NCI-H1436 (cell line): ENCODE results near the gene SYT10.
"Not testable (repeated sequence)": the region's sequence is repeated elsewhere in the genome, so short reads cannot be mapped to it uniquely, and the experiment has no call there.

Source experiments
- DNase-seq: peaks from one replicate; lab custom pipeline; 2025; lab: John Stamatoyannopoulos, UW

SYT10 gene

DNA sequence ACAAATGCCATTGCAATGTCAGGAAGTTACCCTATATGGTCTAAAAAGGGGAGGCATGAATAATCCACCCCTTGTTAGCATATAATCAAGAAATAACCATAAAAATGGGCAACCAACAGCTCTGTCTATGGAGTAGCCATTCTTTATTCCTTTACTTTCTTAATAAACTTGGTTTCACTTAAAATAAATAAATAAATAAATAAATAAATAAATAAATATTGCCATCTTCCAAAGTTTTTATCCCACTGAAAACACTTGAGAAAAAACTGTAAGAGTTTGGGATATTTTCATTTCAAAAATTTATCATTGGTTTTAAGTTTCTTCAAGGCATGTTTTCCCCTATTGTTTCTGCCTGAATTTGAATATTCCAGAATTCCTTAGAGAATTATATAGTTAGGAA lies 89.8 kb downstream of the SYT10 start:
- DNase-seq: no peak

GRCh38 chr12:33331961-33332398 lies 107.6 kb downstream of the SYT10 start:
- not testable (repeated sequence) for DNase-seq

DNA sequence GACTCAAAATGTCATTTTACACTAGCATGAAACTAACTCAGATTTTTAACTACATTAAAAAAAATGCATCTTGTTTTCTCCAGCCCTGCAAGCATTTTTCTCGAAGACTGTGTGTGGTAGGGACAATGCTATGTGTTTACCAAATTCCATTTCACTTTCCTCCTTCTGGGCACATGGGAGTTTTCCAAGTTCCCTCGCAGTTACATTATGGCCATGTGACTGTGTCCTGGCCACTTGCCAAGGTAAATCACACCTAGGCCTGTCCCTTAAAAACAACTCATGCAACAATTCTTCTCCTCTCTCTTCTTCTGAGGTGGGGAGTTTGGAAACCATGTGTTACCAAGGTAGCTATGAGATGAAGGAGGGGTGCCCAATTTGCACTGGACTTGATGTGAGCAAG lies 108.7 kb downstream of the SYT10 start:
- DNase-seq: no peak
